ENCODE data around the gene RASEF.

- TF ChIP-seq CTCF (IDR thresholded peaks at IDR 0.05), result no peak
- no peak for TF ChIP-seq EZH2 (IDR thresholded peaks at IDR 0.05; ENCODE audit: borderline replicate concordance, insufficient read depth, low read depth, low read length, poor library complexity, severe bottlenecking)
Measured at GRCh38 chr9:82968816-82969215, 94.1 kb downstream of the RASEF start.
